HL-60 (cell line): Measurements from ENCODE around the gene PPP2R5C.

ENCODE experiments used
- DNase-seq, 2 experiments: peaks; one replicate each; pipeline ENCODE4 v3.0.0-alpha.2; 2010 to 2020; ENCODE audit warnings: low read depth in 1 of 2, low spot score in 1 of 2
- H3K27ac ChIP-seq: fragments of 250-450 bp; sonication (Bioruptor Pico); replicated peaks from 2 replicates; pipeline ENCODE4 v1.5.1; 2020; ENCODE audit warnings: mild to moderate bottlenecking, moderate library complexity
- H3K27me3 ChIP-seq: fragments of 250-450 bp; sonication (Bioruptor Pico); 2 replicates; pipeline ENCODE4 v1.5.1; 2021; ENCODE audit warnings: mild to moderate bottlenecking, moderate library complexity; ENCODE audit not compliant: insufficient read depth, poor library complexity, severe bottlenecking
- H3K4me3 ChIP-seq: replicated peaks from 2 replicates; pipeline ENCODE4 v1.5.1; 2011; ENCODE audit warnings: mild to moderate bottlenecking, control low read depth, low read length; ENCODE audit not compliant: insufficient read depth
- GABPA ChIP-seq: IDR thresholded peaks from 2 replicates; pipeline ENCODE4 v1.6.1; 2012; ENCODE audit warnings: low read depth
- POLR2AphosphoS5 ChIP-seq: IDR thresholded peaks from 2 replicates; pipeline ENCODE4 v1.6.1; 2012; ENCODE audit warnings: low read depth
- REST ChIP-seq: IDR thresholded peaks from 2 replicates; pipeline ENCODE4 v1.6.1; 2012; ENCODE audit warnings: low read depth; ENCODE audit not compliant: insufficient replicate concordance
- SPI1 ChIP-seq: IDR thresholded peaks from 2 replicates; pipeline ENCODE4 v1.6.1; 2012; ENCODE audit warnings: low read depth, mild to moderate bottlenecking, borderline replicate concordance
- TF ChIP-seq, protein P1 (sequence below): IDR thresholded peaks from one replicate; pipeline ENCODE4 v1.5.1; 2011; ENCODE audit warnings: low read length, control low read depth, inconsistent platforms; ENCODE audit not compliant: insufficient read depth

The PPP2R5C gene

DNA sequence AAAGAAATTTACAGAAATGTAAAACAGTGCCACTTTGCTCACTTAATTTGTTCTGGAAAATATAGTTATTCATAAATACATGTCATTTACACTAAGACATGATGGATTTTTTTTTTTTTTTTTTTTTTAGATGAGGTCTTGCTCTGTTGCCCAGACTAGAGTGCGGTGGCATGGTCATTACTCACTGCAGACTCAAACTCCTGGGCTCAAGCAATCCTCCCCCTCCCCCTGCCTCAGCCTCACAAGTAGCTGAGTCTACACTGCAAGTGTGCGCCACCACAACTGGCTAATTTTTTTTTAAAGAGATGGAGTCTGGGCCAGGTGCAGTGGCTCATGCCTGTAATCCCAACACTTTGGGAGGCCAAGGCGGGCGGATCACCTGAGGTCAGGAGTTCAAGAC, 101.2 kb downstream of the PPP2R5C start:
- H3K27me3 ChIP-seq: no peaks in the 10 kb centered on the region
- DNase-seq: no peak
- TF ChIP-seq, protein P1, sequence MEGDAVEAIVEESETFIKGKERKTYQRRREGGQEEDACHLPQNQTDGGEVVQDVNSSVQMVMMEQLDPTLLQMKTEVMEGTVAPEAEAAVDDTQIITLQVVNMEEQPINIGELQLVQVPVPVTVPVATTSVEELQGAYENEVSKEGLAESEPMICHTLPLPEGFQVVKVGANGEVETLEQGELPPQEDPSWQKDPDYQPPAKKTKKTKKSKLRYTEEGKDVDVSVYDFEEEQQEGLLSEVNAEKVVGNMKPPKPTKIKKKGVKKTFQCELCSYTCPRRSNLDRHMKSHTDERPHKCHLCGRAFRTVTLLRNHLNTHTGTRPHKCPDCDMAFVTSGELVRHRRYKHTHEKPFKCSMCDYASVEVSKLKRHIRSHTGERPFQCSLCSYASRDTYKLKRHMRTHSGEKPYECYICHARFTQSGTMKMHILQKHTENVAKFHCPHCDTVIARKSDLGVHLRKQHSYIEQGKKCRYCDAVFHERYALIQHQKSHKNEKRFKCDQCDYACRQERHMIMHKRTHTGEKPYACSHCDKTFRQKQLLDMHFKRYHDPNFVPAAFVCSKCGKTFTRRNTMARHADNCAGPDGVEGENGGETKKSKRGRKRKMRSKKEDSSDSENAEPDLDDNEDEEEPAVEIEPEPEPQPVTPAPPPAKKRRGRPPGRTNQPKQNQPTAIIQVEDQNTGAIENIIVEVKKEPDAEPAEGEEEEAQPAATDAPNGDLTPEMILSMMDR: no peak
- no peak for TF ChIP-seq REST
- no peak for TF ChIP-seq POLR2AphosphoS5
- no peak for TF ChIP-seq GABPA
- no peak for TF ChIP-seq SPI1
- no peak overlapping the region for H3K27ac ChIP-seq
- no peak overlapping the region for H3K4me3 ChIP-seq

DNA sequence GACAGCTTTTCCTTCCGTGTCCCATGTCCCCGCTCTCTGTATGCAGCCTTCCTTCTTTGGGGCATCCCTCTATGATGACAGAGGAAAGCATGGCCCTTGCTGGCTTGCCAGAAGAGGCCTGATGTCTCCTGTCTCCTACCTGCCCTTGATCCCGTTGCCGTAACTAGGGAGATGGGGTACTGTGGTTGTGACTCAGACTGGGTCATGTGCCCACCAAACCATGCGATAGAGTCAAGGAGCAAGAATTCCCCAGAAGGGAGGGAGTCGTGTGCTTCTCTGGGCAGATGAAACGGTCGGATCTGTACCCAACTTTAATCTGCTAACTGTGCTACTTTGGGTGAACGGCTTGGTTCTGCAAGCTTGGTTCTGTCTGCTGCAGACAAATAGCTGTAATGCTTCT, 103.8 kb downstream of the PPP2R5C start:
- no peaks in the 10 kb centered on the region for H3K27me3 ChIP-seq
- no peak for DNase-seq
- TF ChIP-seq POLR2AphosphoS5: no peak
- H3K4me3 ChIP-seq: no peak overlapping the region
- no peak overlapping the region for H3K27ac ChIP-seq

DNA sequence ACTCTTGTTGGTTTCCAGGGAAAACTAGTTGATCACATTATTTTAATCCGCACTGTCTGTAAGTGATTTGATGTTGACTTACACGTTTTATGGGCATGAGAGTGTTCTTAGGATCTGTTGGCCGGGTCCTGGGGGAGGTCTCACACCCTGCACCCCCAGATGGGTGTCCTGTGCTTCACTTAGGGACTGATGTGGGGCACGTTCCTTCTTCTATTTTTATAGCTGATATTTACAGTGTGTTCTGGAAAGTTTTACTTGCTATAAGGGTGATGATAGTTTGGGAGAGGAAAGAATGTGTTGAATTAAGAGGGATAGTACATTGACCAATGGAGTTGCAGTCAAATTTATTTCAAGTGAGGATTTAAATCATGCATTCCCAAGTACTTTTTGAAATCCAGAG, 106.3 kb downstream of the PPP2R5C start:
- Histone ChIP-seq H3K27ac (no peak overlapping the region), H3K4me3 (no peak overlapping the region)
- no peak for DNase-seq

More for the DNA sequence above, 106.3 kb downstream of the PPP2R5C start:
- H3K27me3 ChIP-seq: no peaks in the 10 kb centered on the region
- TF ChIP-seq REST: no peak
- no peak for TF ChIP-seq SPI1
- TF ChIP-seq POLR2AphosphoS5: no peak
- TF ChIP-seq GABPA: no peak
- TF ChIP-seq, protein P1: no peak
